ENCODE data around the gene TMEM185B.
"Not testable (repeated sequence)": the region's sequence is repeated elsewhere in the genome, so short reads cannot be mapped to it uniquely, and the experiment has no call there.

The TMEM185B gene

DNA sequence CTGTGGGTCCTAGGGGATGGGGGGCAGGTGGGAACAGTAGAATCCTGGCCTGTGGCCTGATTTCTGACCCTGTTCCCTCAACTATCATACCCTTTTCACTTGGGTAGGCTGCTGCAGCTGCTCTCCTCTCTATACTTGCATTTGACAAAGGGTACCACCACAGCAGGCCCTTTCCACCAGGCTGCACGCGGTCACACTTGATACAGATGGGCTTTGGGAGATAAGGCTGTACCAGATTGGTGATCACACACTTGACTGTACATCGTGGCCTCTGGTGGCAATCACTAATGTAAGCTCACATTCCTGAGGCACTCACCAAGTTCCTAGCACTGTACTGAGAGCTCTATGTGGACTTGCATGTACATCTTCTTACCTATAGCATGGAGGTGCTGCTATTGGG is 27.9 kb upstream of the TMEM185B start:
- FAIRE-seq: no peak

GRCh38 chr2:120250640-120251039 is 27.4 kb upstream of the TMEM185B start:
- FAIRE-seq: no peak

DNA sequence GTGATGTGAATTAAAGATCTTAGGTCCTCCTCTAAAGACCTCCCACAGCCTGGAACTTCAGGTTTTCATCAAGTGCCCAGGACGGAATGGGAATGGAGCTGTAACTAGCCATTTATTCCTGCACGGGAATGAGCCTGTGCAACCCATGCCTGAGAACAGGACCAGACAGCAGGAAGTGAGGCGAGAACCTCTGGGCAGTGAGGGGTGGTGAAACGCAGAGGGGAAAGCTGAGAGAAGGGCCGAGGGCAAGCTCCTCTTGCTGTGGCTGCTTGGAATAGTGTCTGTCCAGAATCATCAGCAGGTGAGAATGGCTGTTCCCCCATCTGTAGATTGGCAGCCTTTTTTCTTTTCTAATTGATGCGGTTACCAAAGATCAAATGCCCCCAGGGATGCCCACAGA is 24.7 kb upstream of the TMEM185B start:
- FAIRE-seq: no peak

DNA sequence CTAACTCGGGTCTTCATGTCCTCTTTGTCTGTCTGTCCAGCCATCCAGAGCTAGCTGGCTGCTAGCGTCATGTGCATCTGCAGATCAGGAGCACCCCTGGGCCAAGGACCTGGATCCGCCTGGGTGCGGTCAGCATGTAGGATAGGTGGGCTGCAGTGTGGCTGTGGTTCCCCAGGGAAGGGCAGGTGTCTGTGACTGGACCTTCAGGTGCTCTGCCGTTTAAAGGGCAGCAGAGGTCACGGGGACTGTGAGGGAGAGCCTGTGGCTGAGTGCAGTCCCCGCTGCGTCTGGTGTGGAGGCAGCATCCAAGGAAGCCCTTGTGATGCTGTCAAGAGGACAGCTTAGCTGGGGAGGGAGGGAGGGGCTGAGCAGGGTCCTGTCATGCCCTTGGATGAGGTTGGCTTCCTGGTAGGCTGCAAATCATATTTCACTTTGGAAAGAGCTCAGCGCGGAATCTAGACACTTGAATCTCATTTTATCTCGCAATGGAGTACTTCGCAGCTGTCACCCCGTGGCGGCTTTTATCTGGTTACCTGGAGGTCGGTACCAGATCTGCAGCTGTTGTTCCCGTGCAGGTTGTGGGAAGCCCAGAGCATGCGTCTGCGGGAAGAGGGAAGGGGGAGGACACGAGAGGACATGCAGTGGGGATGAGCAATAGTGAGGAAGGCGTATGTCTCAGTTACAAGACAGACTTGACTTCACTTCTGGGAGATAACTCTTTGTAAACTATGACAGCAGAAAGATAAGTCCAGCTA is 23.5 kb upstream of the TMEM185B start:
- no peak for FAIRE-seq

- FAIRE-seq: no peak
These were observed 22.5 kb upstream of the TMEM185B start for GRCh38 chr2:120245520-120246332.

DNA sequence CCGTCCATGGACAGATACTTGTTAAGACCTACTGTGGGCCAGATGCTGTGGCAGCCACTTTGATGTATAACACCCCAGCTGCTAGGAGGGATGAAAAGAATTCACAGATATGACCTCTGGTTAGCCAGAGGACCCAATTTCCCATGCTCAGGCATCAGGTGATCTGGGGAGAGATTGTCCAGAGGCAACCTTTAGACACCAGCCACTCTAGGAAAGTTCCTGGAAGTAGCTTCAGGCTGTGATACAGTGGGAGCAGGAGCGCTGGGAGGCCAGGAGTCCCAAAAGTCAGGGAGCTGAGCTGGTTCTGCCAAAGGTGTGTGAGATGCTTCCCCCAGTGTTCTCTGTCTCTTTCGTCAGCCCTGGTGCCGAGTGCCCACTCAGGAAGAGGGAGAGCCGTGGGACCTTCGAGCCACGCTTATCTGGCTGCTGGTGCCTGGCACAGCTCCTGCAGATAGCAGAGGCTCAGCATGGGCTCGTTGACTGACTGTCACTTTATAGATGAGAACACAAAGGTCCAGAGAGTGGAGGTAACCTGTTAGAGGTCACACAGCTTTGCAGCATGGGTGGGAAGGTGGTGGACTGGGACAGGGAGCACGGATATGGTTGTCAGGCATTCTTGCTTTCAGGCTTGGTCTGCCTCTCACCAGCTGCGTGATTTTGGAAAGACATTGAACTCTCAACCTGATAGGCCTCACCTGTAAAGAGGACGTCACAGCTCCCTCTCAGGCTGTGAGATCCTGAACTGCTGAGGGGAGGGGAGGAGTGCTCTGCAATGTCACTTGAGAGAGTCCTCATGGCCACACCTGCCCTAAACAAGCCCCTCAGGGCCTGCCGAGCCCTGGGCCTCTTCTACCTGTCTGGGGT is 21.7 kb upstream of the TMEM185B start:
- FAIRE-seq: no peak

DNA sequence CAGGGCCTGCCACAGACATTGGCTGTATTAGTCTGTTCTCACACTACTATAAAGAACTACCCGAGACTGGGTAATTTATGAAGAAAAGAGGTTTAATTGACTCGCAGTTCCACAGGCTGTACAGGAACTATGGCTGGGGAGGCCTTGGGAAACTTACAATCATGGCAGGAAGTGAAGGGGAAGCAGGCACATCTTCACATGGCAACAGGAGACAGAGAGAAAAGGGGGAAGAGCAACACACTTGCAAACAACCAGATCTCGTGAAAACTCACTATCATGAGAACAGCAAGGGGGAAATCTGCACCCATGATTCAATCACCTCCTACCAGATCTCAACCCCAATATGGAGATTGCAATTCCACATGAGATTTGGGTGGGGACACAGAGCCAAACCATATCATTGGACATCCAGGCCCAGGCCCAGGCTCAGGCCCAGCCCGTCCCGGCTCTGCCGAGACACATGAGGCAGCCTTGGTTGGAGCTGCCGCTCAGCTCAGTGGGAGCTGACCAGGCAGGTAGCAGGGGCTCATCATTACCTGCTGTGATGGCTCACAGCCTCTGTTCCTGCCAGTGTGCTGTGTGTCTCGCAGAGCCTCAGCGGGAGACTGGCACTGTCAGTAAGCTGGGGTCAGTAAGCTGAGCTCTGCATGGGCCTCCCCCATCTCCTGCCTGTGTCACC is 20.8 kb upstream of the TMEM185B start:
- no peak for FAIRE-seq

- no peak for FAIRE-seq
These were observed 20.0 kb upstream of the TMEM185B start for GRCh38 chr2:120243211-120243610.

GRCh38 chr2:120241684-120242083 is 18.5 kb upstream of the TMEM185B start:
- no peak for FAIRE-seq

DNA sequence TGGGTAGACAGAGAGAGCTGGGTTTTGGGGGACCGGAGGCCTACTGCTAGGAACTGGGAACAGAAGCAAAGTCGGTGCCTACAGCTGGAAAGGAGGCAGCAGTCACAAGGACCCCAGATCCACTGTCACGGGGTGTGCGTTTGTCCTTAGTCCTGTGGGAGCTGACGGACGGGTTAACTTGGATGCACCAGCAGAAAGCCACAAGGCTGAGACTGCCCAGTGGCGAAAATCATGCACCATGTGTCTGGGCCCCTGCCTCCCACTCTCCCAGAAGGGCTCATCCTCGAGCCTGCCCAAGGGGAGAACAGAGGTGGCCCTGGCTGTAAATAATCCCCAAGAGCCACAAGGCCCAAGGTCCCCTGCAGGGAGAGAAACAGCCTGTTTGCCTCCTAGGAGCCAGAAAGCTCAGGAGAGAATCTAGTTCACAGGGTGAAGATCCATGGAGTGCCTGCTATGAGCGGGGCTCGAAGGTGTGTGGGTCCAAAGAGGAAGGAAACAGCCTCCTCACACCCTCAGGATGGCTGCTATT is 17.8 kb upstream of the TMEM185B start:
- no peak for FAIRE-seq

- FAIRE-seq: no peak
These were observed 16.5 kb upstream of the TMEM185B start for GRCh38 chr2:120239488-120240287.

GRCh38 chr2:120238728-120239487 is 15.7 kb upstream of the TMEM185B start:
- no peak for FAIRE-seq

GRCh38 chr2:120237491-120237902 is 14.3 kb upstream of the TMEM185B start:
- no peak for FAIRE-seq

GRCh38 chr2:120236791-120237190 is 13.6 kb upstream of the TMEM185B start:
- no peak for FAIRE-seq

DNA sequence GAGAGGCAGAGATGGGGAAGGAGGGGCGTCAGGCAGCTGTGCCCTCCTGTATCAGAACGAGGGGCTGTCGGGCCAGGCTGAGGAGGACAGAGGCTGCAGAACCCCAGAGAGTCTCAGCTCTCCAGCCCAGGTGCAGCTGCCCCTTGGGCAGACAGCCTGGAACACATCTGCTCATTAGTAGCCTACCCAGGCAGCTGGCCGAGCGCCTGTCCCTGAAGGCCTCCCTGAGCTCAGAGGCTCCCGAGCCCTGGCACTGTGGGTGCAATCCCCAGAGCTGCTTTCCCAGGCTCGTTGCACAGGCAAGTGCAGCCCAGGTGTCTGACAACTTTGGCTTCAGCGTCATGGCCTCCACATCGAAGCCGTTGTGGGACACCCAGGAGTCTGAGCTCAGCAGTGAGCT is 13.1 kb upstream of the TMEM185B start:
- FAIRE-seq: no peak

DNA sequence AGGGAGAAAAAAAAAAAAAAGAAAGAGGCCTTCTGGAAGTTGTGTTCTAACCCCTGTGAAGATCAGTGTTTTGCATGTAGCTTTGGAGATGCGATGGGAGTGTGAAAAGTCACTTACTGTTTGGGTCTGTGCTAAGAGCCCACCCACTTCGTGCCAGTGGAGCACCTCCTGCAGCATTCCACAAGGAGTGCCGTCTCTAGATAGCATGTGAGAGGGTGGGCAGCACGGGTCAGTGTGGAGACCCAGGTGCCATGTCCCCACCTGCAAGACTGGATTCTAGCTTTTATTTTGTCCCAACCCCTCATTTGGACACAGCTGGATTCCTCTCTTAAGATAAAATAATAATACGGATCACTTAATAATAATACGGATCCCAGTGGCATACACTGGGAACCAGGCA is 12.5 kb upstream of the TMEM185B start:
- FAIRE-seq: no peak

GRCh38 chr2:120235158-120235557 is 12.0 kb upstream of the TMEM185B start:
- FAIRE-seq: not testable (repeated sequence)

- FAIRE-seq: no peak
These were observed 10.1 kb upstream of the TMEM185B start for GRCh38 chr2:120233292-120233691.

DNA sequence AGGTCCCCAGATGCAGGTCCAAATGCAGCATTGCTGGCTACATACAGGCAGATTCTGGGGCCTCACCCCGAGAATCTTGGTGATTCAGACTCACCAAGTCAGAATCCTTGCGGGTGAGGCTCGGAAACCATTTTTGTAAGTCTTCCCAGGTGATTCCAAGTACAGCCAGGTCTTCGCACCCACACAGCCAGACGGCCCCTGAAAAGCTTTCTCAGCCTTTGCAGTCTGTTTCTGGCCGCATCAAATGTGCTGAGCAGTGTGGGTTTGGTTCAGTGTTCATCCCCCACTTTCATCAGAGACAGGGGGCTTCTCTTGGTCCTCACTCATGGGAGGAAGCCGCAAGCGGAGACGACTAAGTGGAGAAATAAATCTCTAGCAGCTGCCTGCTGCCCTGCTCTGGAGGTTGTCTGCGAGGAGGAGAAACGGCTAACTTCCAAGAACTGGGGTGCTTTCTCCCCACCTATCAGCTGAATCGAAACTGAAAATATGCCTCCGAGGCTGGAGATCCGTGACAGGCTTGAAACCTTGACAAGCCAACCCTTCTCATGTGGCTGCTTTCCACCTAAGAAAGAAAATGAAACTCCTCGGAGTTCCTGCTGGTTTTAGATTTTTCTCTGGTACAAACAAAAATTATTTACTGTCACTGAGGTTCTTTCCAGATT is 8.9 kb upstream of the TMEM185B start:
- FAIRE-seq: no peak

DNA sequence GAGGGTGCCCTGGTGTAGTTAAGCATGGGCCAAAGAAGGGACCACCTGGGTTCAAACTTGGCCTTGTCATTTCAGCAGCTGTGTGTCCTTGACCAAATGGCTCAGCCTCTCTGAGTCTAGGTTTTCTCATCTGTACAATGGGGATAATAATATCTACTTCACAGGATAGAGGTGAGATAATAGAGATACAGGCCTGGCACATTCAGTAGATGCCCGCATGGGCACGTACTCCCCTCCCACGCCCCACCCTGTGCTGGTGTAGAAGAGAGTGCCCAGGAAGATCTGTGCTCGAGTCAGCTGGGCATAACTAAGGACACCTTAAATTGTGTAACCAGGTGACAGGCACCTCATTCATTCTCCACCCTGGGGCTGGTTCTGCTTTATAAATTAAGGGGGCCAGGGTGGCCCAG is 8.4 kb upstream of the TMEM185B start:
- FAIRE-seq: no peak

All from endometrium (tissue), 2 donors.